K562 (cell line): ENCODE measurements around the gene SOX6. TPM values are rescaled to one million over a fixed set of nuclear protein-coding genes. Genes with fewer than 3 reads are reported as not detected.

ENCODE experiments used
- ATAC-seq: fragments of 200-7000 bp; cut with Tn5 transposase; 3 replicates; pipeline ENCODE4 v1.9.1; 2020; ENCODE audit warnings: moderate library complexity
- BruUV-seq: library from RNA; stranded (reverse); fragments of 400-500 nt; replicated peaks from 2 replicates; lab custom pipeline; 2021; lab: Mats Ljungman, UMichigan
- CTCF ChIA-PET: fragments of 300-600 bp; formaldehyde crosslinking; extraction: SDS; loops from one replicate; lab custom pipeline; 2021; ENCODE audit warnings: low intra/inter-chr PET ratio; lab: Yijun Ruan, JAX
- POLR2A ChIA-PET: fragments of 300-600, 350-650 bp; sonication (Branson Sonifier 250); formaldehyde crosslinking; extraction: SDS; loops from one replicate; lab custom pipeline; 2021; ENCODE audit warnings: antibody characterized with exemption, inconsistent platforms; lab: Yijun Ruan, JAX
- DNase-seq, 4 experiments: peaks; one replicate each; pipeline versions ENCODE4 v3.0.0 to v3.0.0-alpha.2; 2011 to 2018; ENCODE audit warnings: low spot score in 3 of 4, mixed read lengths in 3 of 4; ENCODE audit errors: extremely low read depth in 1 of 4
- FAIRE-seq: peaks from 2 replicates; lab custom pipeline; 2011; peaks lifted over from hg19 to GRCh38; lab: Jason Lieb, UNC
- H2AFZ ChIP-seq: 2 replicates; pipeline ENCODE4 v1.6.0; 2011; ENCODE audit warnings: low read depth, low read length, control low read depth, inconsistent platforms
- H3K27ac ChIP-seq: fragments of 200-600 bp; 3 replicates; pipeline ENCODE4 v1.8.0; 2011; ENCODE audit warnings: low read depth, mild to moderate bottlenecking, control low read depth, inconsistent platforms, low read length, moderate library complexity, mixed read lengths; ENCODE audit errors: extremely low read depth
- H3K27me3 ChIP-seq, 2 experiments: fragments of 300-600 bp in 1 of 2; 2 replicates in 1 of 2; 3 replicates in 1 of 2; pipeline versions ENCODE4 v1.6.0 to v1.8.0; 2011; ENCODE audit warnings: inconsistent platforms in 2 of 2, low read length in 2 of 2, mild to moderate bottlenecking in 1 of 2, mixed read lengths in 1 of 2, moderate library complexity in 1 of 2; ENCODE audit not compliant: control insufficient read depth in 2 of 2, insufficient read depth in 2 of 2
- H3K36me3 ChIP-seq: fragments of 300-600 bp; 3 replicates; pipeline ENCODE4 v1.8.0; 2011; ENCODE audit warnings: mild to moderate bottlenecking, low read length, inconsistent platforms; ENCODE audit not compliant: control insufficient read depth, insufficient read depth
- H3K4me1 ChIP-seq, 2 experiments: fragments of 200-600 bp in 1 of 2; replicated peaks in 1 of 2; 2 replicates in 1 of 2; 3 replicates in 1 of 2; pipeline versions ENCODE4 v1.5.1 to v1.8.0; 2011; ENCODE audit warnings: inconsistent platforms in 2 of 2, low read length in 2 of 2, mild to moderate bottlenecking in 1 of 2, mixed read lengths in 1 of 2, moderate library complexity in 1 of 2; ENCODE audit not compliant: control insufficient read depth in 2 of 2, insufficient read depth in 2 of 2
- H3K4me2 ChIP-seq: 2 replicates; pipeline ENCODE4 v1.6.1; 2011; ENCODE audit warnings: low read length, control low read depth, inconsistent platforms, mixed read lengths; ENCODE audit not compliant: insufficient read depth
- H3K4me3 ChIP-seq: fragments of 200-600 bp; sonication (generic), shearing (Covaris generic); 2 replicates; pipeline ENCODE4 v1.5.1; 2016; ENCODE audit warnings: control low read depth, inconsistent platforms
- H3K79me2 ChIP-seq: fragments of 200-600 bp; 3 replicates; pipeline ENCODE4 v1.8.0; 2011; ENCODE audit warnings: low read length, inconsistent platforms; ENCODE audit not compliant: control insufficient read depth, insufficient read depth
- H3K9ac ChIP-seq, 2 experiments: 2 replicates each; pipeline versions ENCODE4 v1.6.0 to v1.6.1; 2011; ENCODE audit warnings: low read depth in 2 of 2, low read length in 2 of 2, control low read depth in 1 of 2, inconsistent platforms in 1 of 2, mild to moderate bottlenecking in 1 of 2, mixed read lengths in 1 of 2; ENCODE audit not compliant: insufficient read depth in 1 of 2
- H3K9me1 ChIP-seq: one replicate; pipeline ENCODE4 v1.6.0; 2011; ENCODE audit warnings: inconsistent platforms, mild to moderate bottlenecking, low read length, moderate library complexity; ENCODE audit not compliant: control insufficient read depth, insufficient read depth
- H3K9me3 ChIP-seq: replicated peaks from 2 replicates; pipeline ENCODE4 v1.5.1; 2011; ENCODE audit warnings: low read depth, low read length, inconsistent platforms; ENCODE audit not compliant: control insufficient read depth, insufficient read depth
- H4K20me1 ChIP-seq: replicated peaks from 2 replicates; pipeline ENCODE4 v1.6.1; 2011; ENCODE audit warnings: low read length, inconsistent platforms, mixed read lengths; ENCODE audit not compliant: control insufficient read depth, insufficient read depth
- BRF1 ChIP-seq: IDR thresholded peaks from 3 replicates; pipeline ENCODE4 v1.6.1; 2011; ENCODE audit warnings: borderline replicate concordance, mild to moderate bottlenecking; ENCODE audit not compliant: insufficient read length; ENCODE audit errors: extremely low read depth
- CREB3 ChIP-seq: fragments of 450-650 bp; conservative IDR thresholded peaks from 2 replicates; pipeline ENCODE4 v1.6.1; 2016; ENCODE audit warnings: missing genetic modification characterization, low read depth, mild to moderate bottlenecking, missing compliant biosample characterization, moderate library complexity
- CTBP1 ChIP-seq: fragments of 450-650 bp; IDR thresholded peaks from 2 replicates; pipeline ENCODE4 v1.6.1; 2016; ENCODE audit warnings: borderline replicate concordance
- DLX4 ChIP-seq: fragments of 250-450 bp; sonication (Bioruptor Pico); IDR thresholded peaks from 2 replicates; pipeline ENCODE4 v1.6.1; 2021; ENCODE audit warnings: mild to moderate bottlenecking
- FOXJ2 ChIP-seq: fragments of 200-800 bp; sonication (Bioruptor generic); IDR thresholded peaks from 2 replicates; pipeline ENCODE4 v1.6.1; 2016; ENCODE audit warnings: missing genetic modification characterization, missing compliant biosample characterization
- IFI16 ChIP-seq: fragments of 250-450 bp; sonication (Bioruptor Pico); IDR thresholded peaks from 2 replicates; pipeline ENCODE4 v2.1.2; 2022; ENCODE audit warnings: mild to moderate bottlenecking, inconsistent platforms
- JUN ChIP-seq, 2 experiments: sonication (generic) in 1 of 2; formaldehyde crosslinking in 1 of 2; IDR thresholded peaks; 2 replicates each; pipeline versions ENCODE4 v1.6.1 to v1.8.0; 2012 to 2022; ENCODE audit warnings: borderline replicate concordance in 2 of 2, mild to moderate bottlenecking in 2 of 2, improper control_type of control experiment in 1 of 2, low read depth in 1 of 2, low read length in 1 of 2, missing genetic modification reagents in 1 of 2
- NELFE ChIP-seq: IDR thresholded peaks from 2 replicates; pipeline ENCODE4 v1.6.1; 2011; ENCODE audit warnings: mild to moderate bottlenecking; ENCODE audit not compliant: insufficient read depth, insufficient read length
- RBBP5 ChIP-seq: fragments of 200-600 bp; sonication (generic); IDR thresholded peaks from 2 replicates; pipeline ENCODE4 v1.6.1; 2012; ENCODE audit warnings: borderline replicate concordance, mild to moderate bottlenecking, low read length, control low read depth, inconsistent platforms; ENCODE audit not compliant: insufficient read depth, poor library complexity, severe bottlenecking
- SMAD3 ChIP-seq: fragments of 450-650 bp; formaldehyde crosslinking; conservative IDR thresholded peaks from 2 replicates; pipeline ENCODE4 v1.4.0; 2020; ENCODE audit warnings: mild to moderate bottlenecking
- TCFL5 ChIP-seq: fragments of 250-450 bp; sonication (Bioruptor Pico); conservative IDR thresholded peaks from 2 replicates; pipeline ENCODE4 v1.6.1; 2021; ENCODE audit warnings: mild to moderate bottlenecking, moderate library complexity, matching md5 sums
- USF1 ChIP-seq: sonication (generic); formaldehyde crosslinking; IDR thresholded peaks from 2 replicates; pipeline ENCODE4 v1.9.0; 2022; ENCODE audit warnings: mild to moderate bottlenecking, missing genetic modification reagents
- WHSC1 ChIP-seq: IDR thresholded peaks from one replicate; pipeline ENCODE4 v1.6.1; 2012; ENCODE audit warnings: low read length, control low read depth, inconsistent platforms
- ZBTB12 ChIP-seq: fragments of 250-450 bp; sonication (Bioruptor Pico); IDR thresholded peaks from 2 replicates; pipeline ENCODE4 v1.4.0; 2020
- ZNF232 ChIP-seq: sonication (generic); formaldehyde crosslinking; IDR thresholded peaks from 2 replicates; pipeline ENCODE4 v1.8.0; 2022; ENCODE audit warnings: mild to moderate bottlenecking, missing genetic modification reagents
- ZNF699 ChIP-seq: fragments of 250-450 bp; sonication (Bioruptor Pico); IDR thresholded peaks from 2 replicates; pipeline ENCODE4 v1.8.0; 2021; ENCODE audit warnings: mild to moderate bottlenecking, moderate library complexity; ENCODE audit not compliant: insufficient replicate concordance
- WGBS: fragments of 100-300 bp; shearing (Covaris generic); methylation state at CpG from one replicate; pipeline ENCODE4 v1.1.6; 2016; ENCODE audit warnings: low coverage, mixed read lengths; ENCODE audit not compliant: insufficient coverage; ENCODE audit errors: missing lambda C conversion rate; 5-methylcytosine and 5-hydroxymethylcytosine counted together
- in situ Hi-C: fragments of 300-500 bp; cut with MboI; formaldehyde crosslinking; loops from 4 replicates; pipeline ENCODE4 v1.15.0; 2018; ENCODE audit warnings: inconsistent platforms, mixed read lengths
- intact Hi-C: fragments of 100-400 bp; cut with micrococcal nuclease; formaldehyde crosslinking; loops from 2 replicates; pipeline ENCODE4 v1.14.2; 2022
- polyA plus RNA-seq, 8 experiments: library from polyadenylated mRNA; depleted of rRNA in 4 of 8; stranded (reverse) in 5 of 8; unstranded in 3 of 8; fragments of >200 nt; fragmentation: Nextera tagmentation in 2 of 8; fragmentation: Illumina TruSeq in 1 of 8; extraction: Ambion mirVana in 2 of 8; extraction: Trizol in 1 of 8; gene quantifications; 2 replicates each; pipeline versions ENCODE4 v1.2.1 to v1.2.3, GENCODE V29; 2011 to 2014; ENCODE audit warnings: inconsistent platforms in 1 of 8, missing spikeins in 1 of 8
- total RNA-seq, 7 experiments: library from RNA; depleted of rRNA in 6 of 7; stranded (reverse); fragments of >200 nt in 6 of 7; fragmentation: Illumina TruSeq in 2 of 7; extraction: Trizol in 2 of 7; gene quantifications; 2 replicates each; pipeline versions ENCODE4 v1.2.1 to v1.2.3, GENCODE V29; 2011 to 2021; ENCODE audit warnings: low replicate concordance in 1 of 7

Gene SOX6
- total and polyA plus RNA-seq, 9 of the 15 experiments (the other 6 are each of a cell fraction or from before 2014, with no cell fraction given): 0.89 to 8.7 (median 5.7) TPM

GRCh38 chr11:15969281-15969680, 387.1 kb downstream of the SOX6 start (continued):
- TF ChIP-seq SMAD3 (CRISPR knock-in tag) (0 out of 2 replicates have a peak, but pooled peaks have one; percentile 35), DLX4 (CRISPR knock-in tag) (no peak), JUN (IDR thresholded peaks at IDR 0.05; ENCODE audit: borderline replicate concordance, low read depth, low read length) (peak; percentile 48; the same call in 1 of the 2 replicates), JUN (CRISPR knock-in tag; IDR thresholded peaks at IDR 0.05; ENCODE audit: borderline replicate concordance) (no peak)

GRCh38 chr11:15968461-15969130, 387.8 kb downstream of the SOX6 start:
- no TSS peak for BruUV-seq
- peak overlapping the region; percentile 98 for H2AFZ ChIP-seq
- ATAC-seq (peak; percentile 69), FAIRE-seq (no peak), DNase-seq (peak in 3 of 4 experiments; percentile 11 to 54 (median 14))
- no peaks in the 10 kb centered on the region for H3K79me2 ChIP-seq
- no peaks in the 10 kb centered on the region for H4K20me1 ChIP-seq
- H3K4me3 ChIP-seq: peak overlapping the region; percentile 1; the same call in 1 of the 2 replicates
- H3K9me1 ChIP-seq: no peaks in the 10 kb centered on the region
- ChIA-PET POLR2A (interaction anchor here (0.5 to 1.9 kb wide), 8 partner anchors 8 to 1421 kb away, joined by 3 to 6 read pairs (median 4); no protein-coding TSS in a partner anchor), CTCF (no interaction called here)
- peak overlapping the region; percentile 70 to 79 for H3K9ac ChIP-seq
- H3K4me2 ChIP-seq: peak overlapping the region; percentile 83
- intact Hi-C loops: loop anchor here (10.0 kb wide), 2 partner anchors 316 to 386 kb away; partner anchors contain the start of gene SOX6
- no peaks in the 10 kb centered on the region for H3K36me3 ChIP-seq
- H3K27ac ChIP-seq: peak overlapping the region; percentile 93
- peaks cover 18 to 39% of the 10 kb centered on the region in 2 experiments for H3K4me1 ChIP-seq
- in situ Hi-C loops: no loop called here
- H3K9me3 ChIP-seq: no peaks in the 10 kb centered on the region
- H3K27me3 ChIP-seq: no peaks in the 10 kb centered on the region
- 16% methylated on average over 8 of the region's 10 CpGs for WGBS
- TF ChIP-seq WHSC1 (no peak), NELFE (no peak), IFI16 (CRISPR knock-in tag) (no peak), FOXJ2 (tag) (no peak), TCFL5 (CRISPR knock-in tag) (no peak), RBBP5 (no peak), ZNF699 (CRISPR knock-in tag) (no peak), CREB3 (0 out of 2 replicates have a peak, but pooled peaks have one; percentile 38), ZBTB12 (no peak), BRF1 (no peak), ZNF232 (CRISPR knock-in tag) (no peak), CTBP1 (no peak), USF1 (CRISPR knock-in tag) (no peak)
